NCI-H1092 treated with DMSO at 0.1 percent for 48 hours (cell line): ENCODE results near the gene SHISAL2B.
"Not testable (repeated sequence)": the region's sequence is repeated elsewhere in the genome, so short reads cannot be mapped to it uniquely, and the experiment has no call there.

ENCODE experiments used
- DNase-seq: peaks from one replicate; lab custom pipeline; 2025; lab: John Stamatoyannopoulos, UW

Gene SHISAL2B

GRCh38 chr5:64700765-64701164 lies 10.5 kb downstream of the SHISAL2B start:
- DNase-seq = no peak

DNA sequence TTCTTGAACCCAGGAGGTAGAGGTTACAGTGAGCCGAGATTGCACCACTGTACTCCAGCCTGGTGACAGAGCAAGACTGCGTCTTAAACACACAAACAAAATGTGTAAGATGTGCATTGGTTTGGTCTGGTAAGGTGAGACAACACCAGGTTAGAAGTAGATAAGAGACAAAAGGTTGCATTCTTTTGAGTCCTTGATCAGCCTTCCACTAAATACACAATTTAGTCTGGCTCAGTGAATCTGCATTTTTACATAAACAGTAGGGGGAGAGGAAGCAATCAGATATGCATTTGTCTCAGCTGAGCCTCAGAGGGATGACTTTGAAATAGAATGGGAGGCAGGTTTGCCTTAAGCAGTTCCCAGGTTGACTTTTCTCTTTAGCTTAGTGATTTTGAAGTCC lies 15.8 kb downstream of the SHISAL2B start:
- not testable (repeated sequence) for DNase-seq

- no peak for DNase-seq
Observed at GRCh38 chr5:64707191-64707590, 16.9 kb downstream of the SHISAL2B start.

GRCh38 chr5:64714495-64714894 lies 24.2 kb downstream of the SHISAL2B start:
- not testable (repeated sequence) for DNase-seq

- no peak for DNase-seq
Observed at GRCh38 chr5:64722588-64722987, 32.3 kb downstream of the SHISAL2B start.

DNA sequence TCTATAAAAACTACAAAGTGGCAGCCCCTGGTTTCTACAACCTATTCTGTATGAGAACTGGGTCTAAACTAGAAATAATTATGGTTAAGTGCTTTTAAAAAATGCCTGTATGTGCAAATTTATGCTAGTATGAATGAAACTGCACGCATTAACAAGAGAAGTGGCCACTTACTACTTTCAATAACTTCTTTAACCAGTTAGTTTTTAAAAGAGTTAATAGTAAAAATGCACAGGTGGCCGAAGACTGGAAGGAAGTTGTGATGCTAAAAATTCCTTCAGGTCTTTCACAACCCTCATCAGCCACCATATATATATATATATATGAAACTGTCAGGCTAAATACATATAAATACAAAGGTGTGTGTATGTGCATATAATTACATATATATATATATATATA lies 36.8 kb downstream of the SHISAL2B start:
- DNase-seq = no peak

- DNase-seq = no peak
Observed at GRCh38 chr5:64742411-64742810, 52.1 kb downstream of the SHISAL2B start.

DNA sequence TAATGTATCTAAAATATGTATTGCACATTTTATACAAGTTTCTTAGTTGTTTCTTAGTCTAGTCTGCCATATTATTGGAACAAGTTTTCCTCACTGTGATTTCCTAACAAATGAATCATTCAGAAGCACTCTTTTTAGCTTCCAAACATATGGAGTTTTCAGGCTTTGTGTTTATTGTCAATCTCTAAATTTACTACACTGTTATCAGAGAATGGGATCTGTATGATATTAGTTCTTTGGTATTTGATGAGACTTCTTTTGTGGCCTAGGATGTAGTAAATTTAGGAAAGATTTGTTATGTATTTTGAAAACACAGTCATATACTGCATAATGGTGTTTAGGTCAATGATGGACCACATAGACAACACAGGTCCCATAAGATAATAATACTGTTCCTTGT lies 52.5 kb downstream of the SHISAL2B start:
- DNase-seq = no peak

DNA sequence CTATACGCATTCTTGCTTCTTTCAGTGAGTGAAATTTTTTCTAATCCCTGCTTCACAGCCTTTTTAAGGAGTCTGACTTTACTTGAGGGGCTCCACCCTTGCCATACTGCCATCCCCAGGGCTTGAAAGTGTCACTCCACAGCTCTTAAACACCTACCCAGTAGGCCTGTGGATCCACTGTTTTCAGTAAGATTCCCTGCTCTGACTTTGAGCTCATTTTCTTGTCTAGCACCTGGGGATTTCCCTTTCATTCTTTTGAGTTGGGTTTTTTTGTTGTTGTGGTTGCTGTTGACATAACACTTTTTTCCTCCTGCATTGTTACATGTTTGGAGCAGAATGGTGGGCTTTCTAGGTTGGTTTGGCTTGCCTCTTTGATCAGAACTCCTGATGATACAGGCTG lies 54.6 kb downstream of the SHISAL2B start:
- DNase-seq = no peak

DNA sequence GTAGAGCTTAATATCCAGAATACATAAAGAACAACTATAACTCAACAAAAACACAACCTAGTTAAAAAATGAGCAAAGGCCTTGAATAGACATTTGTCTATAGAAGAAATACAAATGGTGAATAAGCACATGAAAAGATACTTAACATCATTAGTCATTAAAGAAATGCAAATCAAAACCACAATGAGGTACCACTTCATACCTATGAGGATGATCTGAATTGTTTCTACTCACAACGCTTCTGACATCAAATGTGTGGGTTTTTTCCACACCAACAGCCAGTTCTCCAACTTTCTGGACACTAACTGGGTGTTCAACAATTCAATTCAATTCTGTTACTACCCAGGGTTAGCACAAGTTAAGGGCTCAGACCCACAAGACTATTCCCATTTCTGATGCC lies 56.1 kb downstream of the SHISAL2B start:
- no peak for DNase-seq

DNA sequence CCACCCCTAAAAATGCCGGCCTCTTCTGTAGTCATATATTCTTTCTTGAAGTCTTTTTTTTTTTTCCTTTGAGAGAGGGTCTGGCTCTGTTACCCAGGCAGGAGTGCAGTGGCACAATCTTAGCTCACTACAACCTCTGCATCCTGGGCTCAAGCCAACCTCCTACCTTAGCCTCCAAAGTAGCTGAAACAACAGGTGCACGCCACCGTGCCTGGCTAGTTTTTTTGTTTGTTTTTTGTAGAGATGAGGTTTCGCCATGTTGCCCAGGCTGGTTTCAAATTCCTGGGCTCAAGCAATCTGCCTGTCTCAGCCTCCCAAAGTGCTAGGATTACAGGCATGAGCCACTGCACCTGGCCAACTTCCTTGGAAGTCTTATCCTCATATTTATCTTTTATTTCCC lies 59.1 kb downstream of the SHISAL2B start:
- no peak for DNase-seq

- no peak for DNase-seq
Observed at GRCh38 chr5:64754066-64754465, 63.8 kb downstream of the SHISAL2B start.

DNA sequence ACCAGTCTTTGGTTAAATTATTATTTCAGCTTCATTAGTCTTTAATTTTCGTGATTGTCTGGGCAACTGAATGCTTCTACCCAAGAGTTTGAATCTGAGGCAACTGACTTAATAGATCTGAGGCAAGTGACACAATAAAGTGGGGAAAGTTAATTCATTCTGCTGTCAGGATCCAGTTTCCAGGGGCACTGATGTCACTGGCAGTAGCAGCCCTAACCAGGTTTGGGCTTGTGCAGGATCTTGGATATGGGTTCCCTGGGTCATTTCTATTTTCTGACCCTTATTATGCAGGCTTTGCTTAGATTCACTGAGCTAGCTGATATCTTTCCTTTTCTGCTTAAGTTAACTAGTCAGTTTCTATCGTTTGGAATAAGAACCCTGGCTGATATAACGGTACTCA lies 68.6 kb downstream of the SHISAL2B start:
- DNase-seq = no peak

DNA sequence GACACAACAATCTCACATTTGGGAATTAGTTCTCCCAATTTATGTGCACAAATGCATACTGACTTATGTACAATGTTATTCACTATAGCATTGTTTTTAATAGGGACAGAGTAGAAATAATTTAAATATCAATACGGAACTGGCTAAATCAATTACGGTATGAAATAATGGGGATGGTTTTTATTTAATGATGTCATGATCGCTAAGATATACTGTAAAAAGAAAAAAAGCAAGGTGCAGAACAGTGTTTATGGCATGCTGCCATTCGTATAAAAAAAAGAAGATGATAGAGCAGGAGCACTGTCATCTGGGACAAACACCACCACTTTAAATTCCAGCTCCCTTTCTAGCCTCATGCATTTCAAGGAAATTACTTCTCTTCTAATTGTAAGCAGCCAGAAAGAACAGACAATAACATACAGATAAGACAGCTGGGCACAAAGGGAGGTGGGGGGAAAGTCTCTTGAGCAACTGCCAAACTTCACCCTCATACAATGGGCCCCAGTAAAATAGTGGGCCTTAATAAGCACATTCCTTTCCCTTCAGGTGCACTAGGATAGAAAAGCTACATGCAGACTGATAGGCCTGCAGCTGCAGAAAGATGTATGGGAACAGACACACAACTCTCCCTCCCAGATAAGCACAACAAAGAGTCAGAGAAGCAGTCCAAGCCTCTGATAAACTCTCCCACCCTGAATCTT lies 69.8 kb downstream of the SHISAL2B start:
- DNase-seq = no peak

DNA sequence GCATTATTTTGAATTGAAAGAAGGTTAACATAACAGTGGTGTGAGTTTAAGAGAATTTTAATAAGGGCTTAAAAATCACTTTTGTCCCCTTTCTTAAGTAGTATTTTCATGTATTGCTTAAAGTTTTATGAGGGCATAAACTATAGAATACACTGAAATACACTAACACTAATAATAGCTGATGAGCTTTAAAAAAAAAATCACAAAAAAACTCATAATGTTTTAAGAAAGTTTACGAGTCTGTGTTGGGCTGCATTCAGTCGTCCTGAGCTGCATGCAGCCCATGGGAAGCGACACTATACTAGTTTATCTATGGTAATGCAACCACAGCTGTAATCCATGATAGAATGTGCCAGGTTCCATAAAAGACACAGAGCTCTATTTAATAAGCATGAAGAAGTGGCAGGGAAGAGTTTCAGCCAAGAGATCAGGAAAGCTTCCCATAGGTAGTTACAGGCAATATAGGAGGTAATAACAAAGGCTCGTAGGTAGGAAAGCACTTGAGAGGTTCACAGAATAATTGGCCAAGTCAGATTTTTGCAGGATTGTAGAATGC lies 73.7 kb downstream of the SHISAL2B start:
- DNase-seq = no peak

GRCh38 chr5:64765804-64766504 lies 75.7 kb downstream of the SHISAL2B start:
- DNase-seq = no peak

- DNase-seq = no peak
Observed at GRCh38 chr5:64766941-64767340, 76.6 kb downstream of the SHISAL2B start.
